Small intestine (tissue), 7 donors: ENCODE data around the gene OR9G1. TPM values are rescaled to one million over a fixed set of nuclear protein-coding genes. Genes with fewer than 3 reads are reported as not detected.

Source experiments
- DNase-seq, 2 donors: peaks; one replicate each; pipeline versions ENCODE4 v3.0.0 to v3.0.0-alpha.2; 2013
- FAIRE-seq: peaks from 2 replicates; lab custom pipeline; 2012; peaks lifted over from hg19 to GRCh38; lab: Jason Lieb, UNC
- H3K27ac ChIP-seq, 3 donors: one replicate each; pipeline ENCODE4 v1.5.1; 2013; ENCODE audit warnings: low read length in 2 of 3, mild to moderate bottlenecking in 2 of 3, control low read depth in 1 of 3, inconsistent platforms in 1 of 3, low read depth in 1 of 3, moderate library complexity in 1 of 3
- H3K27me3 ChIP-seq, 3 donors: one replicate each; pipeline ENCODE4 v1.6.1; 2013; ENCODE audit warnings: low read length in 3 of 3, inconsistent platforms in 1 of 3; ENCODE audit not compliant: control insufficient read depth in 3 of 3, insufficient read depth in 3 of 3
- H3K36me3 ChIP-seq, 3 donors: one replicate each; pipeline ENCODE4 v1.6.1; 2013; ENCODE audit warnings: low read length in 3 of 3, inconsistent platforms in 1 of 3, low read depth in 1 of 3, mild to moderate bottlenecking in 1 of 3, moderate library complexity in 1 of 3; ENCODE audit not compliant: control insufficient read depth in 3 of 3, insufficient read depth in 2 of 3
- H3K4me1 ChIP-seq, 3 donors: one replicate each; pipeline ENCODE4 v1.6.1; 2013; ENCODE audit warnings: low read length in 2 of 3, inconsistent platforms in 1 of 3, low read depth in 1 of 3, mild to moderate bottlenecking in 1 of 3, moderate library complexity in 1 of 3; ENCODE audit not compliant: control insufficient read depth in 3 of 3, insufficient read depth in 2 of 3
- H3K4me3 ChIP-seq, 3 donors: one replicate each; pipeline ENCODE4 v1.5.1; 2013; ENCODE audit warnings: low read length in 3 of 3, control low read depth in 1 of 3, inconsistent platforms in 1 of 3, low read depth in 1 of 3, mild to moderate bottlenecking in 1 of 3, moderate library complexity in 1 of 3
- H3K9me3 ChIP-seq, 2 donors: one replicate each; pipeline ENCODE4 v1.6.1; 2013; ENCODE audit warnings: low read depth in 1 of 2, low read length in 1 of 2; ENCODE audit not compliant: control insufficient read depth in 2 of 2, insufficient read depth in 1 of 2
- WGBS, 3 donors: extraction: QIAGEN DNeasy Blood & Tissue Kit; methylation state at CpG; one replicate each; pipeline ENCODE4 v1.1.7; 2013; 5-methylcytosine and 5-hydroxymethylcytosine counted together
- polyA plus RNA-seq, 4 donors: library from polyadenylated mRNA; stranded (reverse) in 3 of 4; unstranded in 1 of 4; fragments of 200-250 nt in 3 of 4; fragments of 120-200 nt in 1 of 4; gene quantifications; one replicate each; pipeline versions ENCODE4 v1.2.1 to v1.2.3, GENCODE V29; 2013
- donor health status: healthy with polysubstance abuse.
- donor health status: control.
- donor health status: control.
- donor health status: Bipolar disorder and iron deficiency.
- donor health status: healthy.

Gene OR9G1
- polyA plus RNA-seq, 4 donors, result 0.32 TPM; not detected in 3

DNA sequence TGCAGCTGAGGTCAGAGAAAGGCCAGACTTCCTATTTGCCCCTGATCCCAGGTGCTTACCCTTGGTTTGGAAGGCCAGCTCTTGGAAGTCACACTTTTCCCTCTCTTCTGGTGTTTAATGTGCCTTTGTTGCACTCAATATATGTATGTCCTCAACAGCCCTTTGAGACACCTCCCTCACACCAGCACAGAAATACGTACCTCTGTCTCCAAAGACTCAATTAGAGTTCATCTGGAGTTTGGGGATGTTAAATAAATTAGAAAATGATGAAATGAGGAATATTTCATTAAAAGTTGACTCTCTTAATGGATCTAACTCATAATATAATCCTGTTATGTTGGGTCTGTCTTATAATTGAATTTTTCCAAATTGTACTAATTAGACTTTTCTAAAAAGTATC lies 49.7 kb downstream of the OR9G1 start, which contains the start of gene OR9G4:
Gene OR9G4 (minus strand): TSS at position 101 of the 400 bp plus-strand sequence. CDS start 4,931 bp downstream, outside the sequence.
- no peak for FAIRE-seq
- H3K27ac ChIP-seq, result no peak within 1 kb of the TSS
- no peak within 1 kb of the TSS for H3K4me3 ChIP-seq
- no peaks in the 10 kb centered on the region for H3K9me3 ChIP-seq
- DNase-seq, result no peak
- 58 to 65% (median 59%) methylated on average over 1 of the region's 1 CpG for WGBS, 3 donors
- no peaks in the 10 kb centered on the region for H3K27me3 ChIP-seq
- H3K4me1 ChIP-seq, result no peaks in the 10 kb centered on the region
- H3K36me3 ChIP-seq, result no peaks in the 10 kb centered on the region

DNA sequence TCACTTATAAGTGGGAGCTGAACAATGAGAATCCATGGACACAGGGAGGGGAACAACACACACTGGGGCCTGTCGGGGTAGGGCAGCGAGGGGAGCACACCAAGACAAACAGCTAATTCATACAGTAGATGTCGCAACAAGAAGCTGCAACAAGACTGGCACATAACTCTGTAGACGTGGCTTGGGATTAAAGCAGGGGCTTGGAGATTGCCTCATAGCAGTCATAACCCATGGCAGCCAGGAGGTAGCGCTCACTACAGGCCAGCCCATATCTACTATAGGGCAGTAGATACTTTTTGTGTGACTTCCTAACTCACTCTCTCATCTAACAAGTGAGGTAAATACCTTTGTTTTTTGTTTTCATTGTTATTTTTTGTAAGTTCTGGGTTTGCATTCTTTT lies 51.3 kb downstream of the OR9G1 start:
- no peaks in the 10 kb centered on the region for H3K4me1 ChIP-seq
- WGBS, 3 donors, result 85 to 91% (median 85%) methylated on average over 5 of the region's 5 CpGs

DNA sequence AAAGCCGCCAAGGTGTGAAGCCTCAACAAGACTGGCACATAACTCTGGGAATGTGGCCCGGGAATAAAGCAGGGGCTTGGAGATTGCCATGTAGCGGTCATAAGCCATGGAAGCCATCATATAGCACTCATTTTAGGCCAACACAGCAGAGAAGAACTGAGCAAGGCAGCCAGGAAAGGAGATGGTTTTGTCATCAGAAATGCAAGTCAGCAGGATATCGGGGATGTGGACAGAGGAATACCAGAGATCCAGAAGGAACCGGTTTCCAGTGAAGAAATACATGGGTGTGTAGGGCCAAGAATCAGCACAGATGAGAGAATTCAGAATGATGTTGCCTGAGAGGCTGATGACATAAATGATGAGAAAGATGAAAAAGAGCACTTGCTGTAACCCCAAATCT lies 52.6 kb downstream of the OR9G1 start:
- no peak for FAIRE-seq
- Histone ChIP-seq H3K36me3 (no peaks in the 10 kb centered on the region), H3K27ac (no peak overlapping the region), H3K4me1 (no peaks in the 10 kb centered on the region), H3K4me3 (no peak overlapping the region), H3K9me3 (no peaks in the 10 kb centered on the region), H3K27me3 (no peaks in the 10 kb centered on the region)
- WGBS, 3 donors, result 79 to 88% (median 81%) methylated on average over 5 of the region's 5 CpGs
- no peak for DNase-seq

More for the DNA sequence above, 51.3 kb downstream of the OR9G1 start:
- Histone ChIP-seq H3K27me3 (no peaks in the 10 kb centered on the region), H3K9me3 (no peaks in the 10 kb centered on the region), H3K4me3 (no peak overlapping the region), H3K27ac (no peak overlapping the region), H3K36me3 (no peaks in the 10 kb centered on the region)
- no peak for DNase-seq
- no peak for FAIRE-seq

Other genes with a start within 250 kb of the OR9G1 start
- gene OR5M3, start 225.7 kb upstream of the OR9G1 start, polyA plus RNA-seq, result not detected
- gene OR5M8, start 207.7 kb upstream of the OR9G1 start, polyA plus RNA-seq, result not detected
- not detected for gene OR5M11, start 155.8 kb upstream of the OR9G1 start, polyA plus RNA-seq
- gene OR5M10, start 121.4 kb upstream of the OR9G1 start, polyA plus RNA-seq, result not detected
- not detected for gene OR5M1, start 84.2 kb upstream of the OR9G1 start, polyA plus RNA-seq
- gene OR5AP2, start 56.7 kb upstream of the OR9G1 start, polyA plus RNA-seq, result not detected
- gene OR5AR1, start 35.4 kb upstream of the OR9G1 start, polyA plus RNA-seq, result not detected
- gene OR9G4, start 49.6 kb downstream of the OR9G1 start, polyA plus RNA-seq, result not detected